Neural cell (in vitro differentiated cells): Measurements from ENCODE around the gene ATP7B. TPM values are rescaled to one million over a fixed set of nuclear protein-coding genes. Genes with fewer than 3 reads are reported as not detected.

ENCODE experiments used
- H2AFZ ChIP-seq: fragments of 200-600, 300-800 bp; sonication (generic), shearing (Covaris generic); 2 replicates; pipeline ENCODE4 v1.6.0; 2014; ENCODE audit warnings: low read depth, mild to moderate bottlenecking, antibody characterized with exemption, low read length, moderate library complexity
- H3F3A ChIP-seq: fragments of 200-600 bp; shearing (Covaris generic); 2 replicates; pipeline ENCODE4 v1.6.1; 2016; ENCODE audit warnings: mild to moderate bottlenecking, moderate library complexity, mixed read lengths, antibody characterized with exemption, low read length; ENCODE audit not compliant: insufficient read depth, poor library complexity, severe bottlenecking
- H3K27ac ChIP-seq: fragments of 200-600, 300-800 bp; sonication (generic), shearing (Covaris generic); 2 replicates; pipeline ENCODE4 v1.5.1; 2014; ENCODE audit warnings: mild to moderate bottlenecking, low read length, moderate library complexity
- H3K27me3 ChIP-seq: fragments of 300-800, 200-600 bp; sonication (generic), shearing (Covaris generic); 2 replicates; pipeline ENCODE4 v1.6.0; 2014; ENCODE audit warnings: mild to moderate bottlenecking, low read depth, low read length, moderate library complexity; ENCODE audit not compliant: insufficient read depth
- H3K36me3 ChIP-seq: fragments of 300-800, 200-600 bp; sonication (generic), shearing (Covaris generic); 2 replicates; pipeline ENCODE4 v1.5.1; 2014; ENCODE audit warnings: mild to moderate bottlenecking, antibody characterized with exemption, low read length, moderate library complexity; ENCODE audit not compliant: insufficient read depth
- H3K4me2 ChIP-seq: fragments of 300-800, 200-600 bp; sonication (generic), shearing (Covaris generic); 2 replicates; pipeline ENCODE4 v1.6.0; 2014; ENCODE audit warnings: mild to moderate bottlenecking, low read length
- H3K4me3 ChIP-seq: fragments of 300-800, 200-600 bp; sonication (generic), shearing (Covaris generic); 2 replicates; pipeline ENCODE4 v1.5.1; 2014; ENCODE audit warnings: mild to moderate bottlenecking, low read length, moderate library complexity
- H3K79me2 ChIP-seq: fragments of 200-600 bp; shearing (Covaris generic); replicated peaks from 2 replicates; pipeline ENCODE4 v1.6.0; 2014; ENCODE audit warnings: mild to moderate bottlenecking, low read length, moderate library complexity; ENCODE audit not compliant: insufficient read depth
- H3K9ac ChIP-seq: fragments of 300-800, 200-600 bp; sonication (generic), shearing (Covaris generic); 2 replicates; pipeline ENCODE4 v1.6.1; 2016; ENCODE audit warnings: mild to moderate bottlenecking, low read length, mixed read lengths
- H3K9me2 ChIP-seq: fragments of 200-600 bp; shearing (Covaris generic); 2 replicates; pipeline ENCODE4 v1.6.1; 2016; ENCODE audit warnings: mild to moderate bottlenecking, low read length, mixed read lengths; ENCODE audit not compliant: insufficient read depth
- H3K9me3 ChIP-seq: fragments of 200-600, 300-800 bp; sonication (generic), shearing (Covaris generic); 2 replicates; pipeline ENCODE4 v1.6.1; 2016; ENCODE audit warnings: mild to moderate bottlenecking, mixed run types, low read length, moderate library complexity, mixed read lengths
- H4K20me1 ChIP-seq: fragments of 200-600 bp; shearing (Covaris generic); 2 replicates; pipeline ENCODE4 v1.6.1; 2016; ENCODE audit warnings: mild to moderate bottlenecking, mixed run types; ENCODE audit not compliant: insufficient read depth
- EP300 ChIP-seq: fragments of 450-650 bp; conservative IDR thresholded peaks from 2 replicates; pipeline ENCODE4 v1.6.1; 2014; ENCODE audit warnings: antibody characterized with exemption, mild to moderate bottlenecking, moderate library complexity; ENCODE audit not compliant: poor library complexity, severe bottlenecking
- EZH2 ChIP-seq: fragments of 200-600, 300-800 bp; shearing (Covaris generic), sonication (generic); IDR thresholded peaks from 2 replicates; pipeline ENCODE4 v1.6.1; 2014; ENCODE audit warnings: antibody characterized with exemption, low read length, borderline replicate concordance, mild to moderate bottlenecking; ENCODE audit not compliant: insufficient read depth, poor library complexity, severe bottlenecking
- MXI1 ChIP-seq: fragments of 450-650 bp; conservative IDR thresholded peaks from 2 replicates; pipeline ENCODE4 v1.6.1; 2014; ENCODE audit warnings: antibody characterized with exemption, mild to moderate bottlenecking; ENCODE audit not compliant: poor library complexity, severe bottlenecking
- POLR2AphosphoS5 ChIP-seq: IDR thresholded peaks from 2 replicates; pipeline ENCODE4 v1.6.1; 2012
- RAD21 ChIP-seq: fragments of 450-650 bp; conservative IDR thresholded peaks from 2 replicates; pipeline ENCODE4 v1.6.1; 2014; ENCODE audit warnings: antibody characterized with exemption, mild to moderate bottlenecking, moderate library complexity
- REST ChIP-seq: IDR thresholded peaks from 2 replicates; pipeline ENCODE4 v1.6.1; 2012; ENCODE audit warnings: borderline replicate concordance
- SMC3 ChIP-seq: fragments of 450-650 bp; conservative IDR thresholded peaks from 2 replicates; pipeline ENCODE4 v1.6.1; 2014; ENCODE audit warnings: antibody characterized with exemption, mild to moderate bottlenecking, moderate library complexity; ENCODE audit not compliant: poor library complexity
- TAF1 ChIP-seq: IDR thresholded peaks from 2 replicates; pipeline ENCODE4 v1.6.1; 2012; ENCODE audit warnings: low read depth
- polyA plus RNA-seq: library from polyadenylated mRNA; depleted of rRNA; stranded (reverse); fragments of >200 nt; gene quantifications from 2 replicates; pipeline ENCODE4 v1.2.3, GENCODE V29; 2014
- TF ChIP-seq, protein P1 (sequence below): fragments of 450-650 bp; IDR thresholded peaks from 2 replicates; pipeline ENCODE4 v1.5.1; 2014; ENCODE audit warnings: antibody characterized with exemption, mild to moderate bottlenecking, moderate library complexity; ENCODE audit not compliant: poor library complexity, severe bottlenecking

The ATP7B gene
- polyA plus RNA-seq, 1 donor from 2014 or later = 6.3 TPM

- Histone ChIP-seq H3F3A (no peaks in the 10 kb centered on the region), H3K4me2 (no peak overlapping the region), H3K9ac (no peak overlapping the region), H4K20me1 (no peaks in the 10 kb centered on the region), H3K9me2 (no peaks in the 10 kb centered on the region), H2AFZ (no peak overlapping the region), H3K27me3 (no peaks in the 10 kb centered on the region), H3K79me2 (no peaks in the 10 kb centered on the region), H3K9me3 (no peaks in the 10 kb centered on the region), H3K36me3 (no peaks in the 10 kb centered on the region), H3K4me3 (no peak overlapping the region), H3K27ac (no peak overlapping the region)
- no peak for TF ChIP-seq RAD21
- TF ChIP-seq, protein P1, sequence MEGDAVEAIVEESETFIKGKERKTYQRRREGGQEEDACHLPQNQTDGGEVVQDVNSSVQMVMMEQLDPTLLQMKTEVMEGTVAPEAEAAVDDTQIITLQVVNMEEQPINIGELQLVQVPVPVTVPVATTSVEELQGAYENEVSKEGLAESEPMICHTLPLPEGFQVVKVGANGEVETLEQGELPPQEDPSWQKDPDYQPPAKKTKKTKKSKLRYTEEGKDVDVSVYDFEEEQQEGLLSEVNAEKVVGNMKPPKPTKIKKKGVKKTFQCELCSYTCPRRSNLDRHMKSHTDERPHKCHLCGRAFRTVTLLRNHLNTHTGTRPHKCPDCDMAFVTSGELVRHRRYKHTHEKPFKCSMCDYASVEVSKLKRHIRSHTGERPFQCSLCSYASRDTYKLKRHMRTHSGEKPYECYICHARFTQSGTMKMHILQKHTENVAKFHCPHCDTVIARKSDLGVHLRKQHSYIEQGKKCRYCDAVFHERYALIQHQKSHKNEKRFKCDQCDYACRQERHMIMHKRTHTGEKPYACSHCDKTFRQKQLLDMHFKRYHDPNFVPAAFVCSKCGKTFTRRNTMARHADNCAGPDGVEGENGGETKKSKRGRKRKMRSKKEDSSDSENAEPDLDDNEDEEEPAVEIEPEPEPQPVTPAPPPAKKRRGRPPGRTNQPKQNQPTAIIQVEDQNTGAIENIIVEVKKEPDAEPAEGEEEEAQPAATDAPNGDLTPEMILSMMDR = no peak
- TF ChIP-seq MXI1 = no peak
- no peak for TF ChIP-seq SMC3
- TF ChIP-seq TAF1 = no peak
- TF ChIP-seq POLR2AphosphoS5 = no peak
- no peak for TF ChIP-seq REST
- TF ChIP-seq EZH2 = no peak
- no peak for TF ChIP-seq EP300
Observed at GRCh38 chr13:51955816-51956603, 55.2 kb downstream of the ATP7B start.

DNA sequence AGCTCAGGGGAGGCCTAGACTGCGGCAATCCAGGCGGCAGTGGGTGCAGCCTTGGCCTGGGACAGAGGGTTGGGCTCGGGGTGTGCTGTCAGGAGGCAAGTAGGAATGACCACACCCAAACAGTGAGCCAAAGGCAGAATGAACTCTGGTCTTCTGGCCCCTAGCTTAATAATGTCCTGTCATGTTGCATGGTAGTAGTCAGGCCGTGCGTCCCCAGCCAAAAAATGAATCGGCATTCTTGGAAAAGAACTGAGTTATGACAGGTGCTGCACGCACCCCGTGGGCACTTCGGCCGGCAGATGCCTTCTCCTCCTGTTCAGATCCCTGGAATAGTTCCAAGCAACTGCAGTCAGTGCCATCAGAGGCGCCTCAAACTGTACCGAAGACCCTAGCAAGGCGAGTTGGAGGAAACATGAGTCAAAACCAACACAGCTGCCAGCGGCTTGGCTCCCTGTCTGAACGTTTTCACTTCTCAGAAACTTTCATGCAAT is 55.9 kb downstream of the ATP7B start:
- H3K4me2 ChIP-seq = no peak overlapping the region
- no peaks in the 10 kb centered on the region for H3K27me3 ChIP-seq

More for the DNA sequence above, 55.9 kb downstream of the ATP7B start:
- no peak overlapping the region for H3K9ac ChIP-seq
- no peak for TF ChIP-seq TAF1
- TF ChIP-seq, protein P1 = no peak
- no peak for TF ChIP-seq RAD21
- TF ChIP-seq REST = no peak
- no peak for TF ChIP-seq SMC3
- no peak for TF ChIP-seq EP300
- no peak for TF ChIP-seq EZH2
- no peak for TF ChIP-seq MXI1
- no peak for TF ChIP-seq POLR2AphosphoS5
- no peak overlapping the region for H2AFZ ChIP-seq
- no peak overlapping the region for H3K27ac ChIP-seq
- no peaks in the 10 kb centered on the region for H3K9me2 ChIP-seq
- H3F3A ChIP-seq = no peaks in the 10 kb centered on the region
- H3K9me3 ChIP-seq = no peaks in the 10 kb centered on the region
- H3K36me3 ChIP-seq = no peaks in the 10 kb centered on the region
- no peaks in the 10 kb centered on the region for H4K20me1 ChIP-seq
- no peaks in the 10 kb centered on the region for H3K79me2 ChIP-seq
- no peak overlapping the region for H3K4me3 ChIP-seq
